HL-60/S4 treated with retinoic acid at 250 ng/mL for 4 days and 3 days (cell line): Measurements from ENCODE around the gene LYRM9.
"Not testable (repeated sequence)": the region's sequence is repeated elsewhere in the genome, so short reads cannot be mapped to it uniquely, and the experiment has no call there.

Experiments
- in situ Hi-C: fragments of 300-500 bp; cut with MboI; formaldehyde crosslinking; loops from 2 replicates; pipeline ENCODE4 v1.7.0; 2022; ENCODE audit warnings: low sequenced_read_pairs

Gene LYRM9

DNA sequence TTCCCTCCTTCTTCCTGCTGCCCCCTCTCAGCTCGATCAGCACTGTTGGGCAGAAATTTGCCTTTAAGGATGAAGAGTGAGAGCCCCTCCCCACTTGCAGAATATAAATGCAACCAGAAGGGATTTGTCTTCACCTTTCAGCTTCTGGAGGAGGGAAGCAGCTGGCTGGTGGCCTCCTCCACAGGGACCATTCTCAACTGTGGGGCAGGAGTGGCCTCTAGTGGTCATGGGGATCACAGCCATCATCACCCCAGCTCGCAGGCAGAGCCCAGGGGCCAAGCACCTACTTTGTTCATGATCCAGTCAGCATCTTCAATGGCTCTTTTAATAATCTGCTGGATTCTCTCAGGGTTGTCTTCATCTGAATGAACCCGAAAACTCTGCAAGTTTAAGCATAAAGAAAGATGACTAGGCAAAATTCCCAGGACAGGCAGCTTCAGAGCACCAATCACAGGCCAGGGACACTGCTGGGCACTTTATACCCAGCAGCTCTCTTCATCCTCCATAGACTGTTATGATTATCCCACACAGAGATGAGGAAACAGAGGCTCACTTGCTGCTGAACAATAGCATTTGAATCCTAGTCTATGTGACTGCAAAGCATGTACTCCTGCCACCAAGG lies 13.1 kb downstream of the LYRM9 start:
- in situ Hi-C loops, result loop anchor here (25.0 kb wide), 2 partner anchors 118 to 268 kb away; no protein-coding TSS in a partner anchor

GRCh38 chr17:27878776-27879562 lies 14.2 kb downstream of the LYRM9 start:
- in situ Hi-C loops, result loop anchor here (25.0 kb wide), 2 partner anchors 117 to 267 kb away; no protein-coding TSS in a partner anchor

GRCh38 chr17:27873746-27874145 lies 19.4 kb downstream of the LYRM9 start:
- in situ Hi-C loops, result no loop called here

- in situ Hi-C loops, result no loop called here
Measured at GRCh38 chr17:27873211-27873610, 20.0 kb downstream of the LYRM9 start.

DNA sequence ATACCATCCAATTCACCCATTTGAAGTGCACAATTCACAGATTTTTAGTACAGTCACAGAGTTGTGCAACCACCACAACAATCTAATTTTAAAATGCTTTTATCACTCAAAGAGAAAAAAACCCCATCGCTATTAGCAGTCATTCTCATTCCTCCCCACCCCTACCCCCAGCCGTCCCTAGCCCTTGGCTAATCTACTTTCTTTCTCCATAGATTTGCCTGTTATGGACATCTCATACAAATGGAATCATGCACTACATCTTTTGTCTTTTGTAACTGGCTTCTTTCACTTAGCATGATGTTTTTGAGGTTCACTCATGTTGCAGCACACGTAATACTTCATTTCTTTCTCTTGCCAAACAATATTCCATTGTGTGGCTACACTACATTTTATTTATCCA lies 20.4 kb downstream of the LYRM9 start:
- in situ Hi-C loops, result no loop called here

DNA sequence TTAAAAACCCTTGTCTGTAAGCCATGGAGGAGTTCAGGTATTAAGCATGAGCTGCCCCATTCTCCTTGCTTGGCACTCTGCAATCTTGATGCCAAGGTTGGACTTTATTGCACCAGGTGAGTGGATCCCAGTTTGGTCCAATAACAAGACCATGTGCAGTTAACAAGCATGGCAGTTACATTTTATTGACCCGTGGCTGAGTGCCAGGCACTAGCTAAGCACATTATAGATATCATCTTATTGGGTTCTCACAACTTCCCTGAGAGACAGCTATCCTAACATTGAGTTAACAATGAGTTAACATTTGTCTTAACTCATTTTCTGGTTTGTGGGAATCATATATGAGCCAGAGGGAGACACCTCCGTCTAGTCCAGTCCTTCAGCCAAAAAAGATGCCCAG lies 21.8 kb downstream of the LYRM9 start:
- in situ Hi-C loops, result no loop called here

DNA sequence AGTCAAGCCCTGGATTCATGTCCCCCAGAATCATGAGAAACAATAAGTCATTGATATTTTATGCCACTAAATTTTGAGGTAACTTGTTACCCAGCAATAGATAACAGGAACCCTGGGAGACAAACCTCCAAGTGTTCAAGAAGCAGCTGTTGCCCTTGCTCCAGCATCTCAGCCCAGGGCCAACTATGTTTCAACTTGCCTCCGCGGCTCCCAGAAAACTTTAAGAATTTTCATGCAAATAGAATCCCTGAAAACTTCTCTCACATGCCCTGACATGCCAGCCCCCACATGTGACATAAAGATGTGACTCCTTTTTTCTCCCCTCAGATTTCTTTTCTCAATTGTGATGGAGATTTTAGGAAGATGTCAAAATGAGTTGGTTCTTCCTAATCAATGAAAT lies 22.8 kb downstream of the LYRM9 start:
- in situ Hi-C loops, result no loop called here

DNA sequence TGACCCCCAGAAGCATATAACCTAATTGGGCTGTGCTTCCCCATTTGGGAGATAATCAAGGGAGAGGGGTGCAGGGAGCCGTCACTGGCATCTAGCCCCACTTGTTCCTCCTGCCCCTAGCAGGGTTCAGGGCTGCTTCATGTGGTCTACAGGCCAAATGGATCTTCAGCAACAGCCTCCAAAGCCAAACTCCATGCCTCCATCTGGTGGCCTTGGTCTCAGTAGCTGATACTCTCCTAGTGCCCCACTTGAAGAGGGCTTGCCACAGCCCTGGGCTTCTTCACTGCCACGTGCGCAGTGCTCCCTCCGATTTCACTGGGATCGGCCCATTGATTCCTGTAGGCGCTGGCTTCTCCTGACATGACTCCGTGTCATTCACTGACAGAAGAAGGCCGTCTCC lies 24.6 kb downstream of the LYRM9 start:
- in situ Hi-C loops, result no loop called here

- in situ Hi-C loops, result no loop called here
Measured at GRCh38 chr17:27862840-27863239, 30.3 kb downstream of the LYRM9 start.

DNA sequence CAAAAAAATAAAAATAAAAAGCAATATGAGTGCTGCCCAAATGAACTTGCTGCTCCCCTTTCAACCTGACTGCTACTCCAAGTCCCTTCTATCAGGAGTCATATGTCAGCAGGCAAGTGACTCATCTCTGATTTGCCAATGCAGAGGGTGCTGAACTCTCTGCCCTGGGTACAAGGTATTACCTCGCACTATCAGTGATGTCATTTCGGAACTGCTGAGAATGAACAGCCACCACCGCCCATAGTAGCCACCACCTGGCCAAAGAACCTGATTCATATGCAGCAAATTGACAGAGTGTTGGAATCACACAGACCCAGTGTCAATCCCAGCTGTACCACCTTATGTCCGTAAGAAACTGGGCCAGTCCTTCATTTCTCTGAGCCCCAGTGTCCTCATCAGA lies 31.2 kb downstream of the LYRM9 start:
- in situ Hi-C loops, result no loop called here

DNA sequence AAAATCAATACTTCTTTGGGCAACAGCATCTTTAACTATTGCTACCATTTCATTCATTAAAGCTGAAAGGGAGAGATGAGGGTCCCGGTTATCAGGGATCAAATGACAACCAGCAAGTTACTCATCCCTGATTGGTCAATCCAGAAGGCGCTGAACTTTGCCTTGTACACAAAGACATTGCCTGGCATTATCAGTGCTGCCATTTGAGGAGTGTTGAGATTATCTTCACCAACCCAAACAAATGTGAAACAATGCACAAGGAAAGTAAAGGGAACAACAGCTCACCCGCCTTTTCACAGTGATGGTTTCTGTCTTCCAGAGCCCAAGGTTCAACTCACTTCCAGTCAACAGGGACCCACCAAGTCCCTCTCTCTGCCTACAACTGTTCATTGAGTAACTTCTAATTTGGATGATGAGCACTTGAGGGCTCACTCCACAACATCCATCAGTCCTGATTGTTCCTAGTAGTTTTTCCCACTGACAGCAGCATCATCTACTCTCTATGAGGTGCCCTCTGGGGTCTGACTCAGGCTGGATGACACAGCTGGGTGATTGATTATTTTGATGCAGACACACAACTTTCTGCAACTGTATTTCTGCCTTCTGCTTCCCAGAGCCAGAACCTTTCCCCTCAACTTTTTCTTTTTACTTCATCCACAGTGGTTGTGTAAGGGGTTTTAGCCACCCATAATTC lies 32.0 kb downstream of the LYRM9 start:
- in situ Hi-C loops, result no loop called here

- in situ Hi-C loops, result no loop called here
Measured at GRCh38 chr17:27858621-27859305, 34.4 kb downstream of the LYRM9 start.

GRCh38 chr17:27856676-27857432 lies 36.3 kb downstream of the LYRM9 start:
- in situ Hi-C loops, result no loop called here

DNA sequence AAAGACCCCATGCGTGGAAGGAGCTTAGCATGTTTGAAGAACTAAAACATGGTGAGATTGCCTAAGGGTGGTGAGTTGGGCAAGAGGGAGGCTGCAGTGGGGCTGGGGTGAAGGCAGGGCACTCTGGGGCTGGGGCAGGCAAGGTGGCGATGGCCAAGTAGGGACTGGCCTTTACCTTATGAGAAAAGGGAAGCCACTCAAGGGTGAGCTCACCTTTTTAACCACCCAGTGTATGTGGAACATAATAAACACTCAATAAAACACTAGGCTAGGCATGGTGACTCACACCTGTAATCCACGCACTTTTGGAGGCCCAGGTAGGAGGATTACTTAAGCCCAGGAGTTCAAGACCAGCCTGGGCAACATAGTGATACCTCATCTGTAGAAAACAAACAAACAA lies 37.7 kb downstream of the LYRM9 start:
- in situ Hi-C loops, result no loop called here

- in situ Hi-C loops, result no loop called here
Measured at GRCh38 chr17:27854163-27854562, 39.0 kb downstream of the LYRM9 start.

GRCh38 chr17:27853091-27853490 lies 40.1 kb downstream of the LYRM9 start:
- in situ Hi-C loops, result no loop called here

- in situ Hi-C loops, result no loop called here
Measured at GRCh38 chr17:27849474-27850185, 43.5 kb downstream of the LYRM9 start.

DNA sequence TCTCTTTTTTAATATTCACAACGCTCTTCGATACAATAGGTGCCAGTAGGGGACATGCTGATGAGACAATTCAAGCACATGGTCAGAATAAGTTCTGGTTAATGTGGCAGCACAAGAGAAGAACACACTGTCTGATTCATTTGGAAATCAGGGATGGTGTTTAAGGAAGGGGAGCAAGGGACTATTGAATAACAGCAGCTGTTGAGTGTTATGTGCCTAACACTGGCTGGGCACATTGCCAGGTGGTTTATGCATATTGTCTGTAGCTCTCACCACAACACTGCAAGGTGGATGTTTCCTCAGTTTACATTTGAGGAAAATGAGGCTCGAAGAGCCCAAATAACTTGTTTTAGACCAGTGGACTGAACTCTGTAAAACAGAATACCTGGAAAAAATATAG lies 44.2 kb downstream of the LYRM9 start:
- in situ Hi-C loops, result no loop called here

GRCh38 chr17:27846808-27847307 lies 46.3 kb downstream of the LYRM9 start:
- in situ Hi-C loops, result not testable (repeated sequence)
